Stimulated activated CD8-positive, alpha-beta memory T cell treated with anti-CD3 and anti-CD28 coated beads, Interleukin-4, amount 100 ng/mL, for 4 hours (primary cell): ENCODE results near the gene ROMO1.
A peak's percentile ranks its signal among the peaks of the same experiment; 100 is the strongest.

Experiments
- DNase-seq, 2 donors: peaks; one replicate each; pipeline ENCODE4 v3.0.0-alpha.2; 2020; ENCODE audit warnings: low read depth in 2 of 2, low spot score in 1 of 2

ROMO1 gene

GRCh38 chr20:35699127-35699956, at the start of gene ROMO1, which contains the start of gene NFS1:
ROMO1 (plus strand) TSS chr20:35699405; CDS start chr20:35699633, 228 bp downstream.
NFS1 (minus strand) TSS chr20:35699352; CDS start chr20:35699288, 64 bp downstream.
- DNase-seq = peak; percentile 63 to 64

GRCh38 chr20:35650632-35651031, 48.6 kb upstream of the ROMO1 start:
- no peak for DNase-seq

- DNase-seq = no peak
These were observed 47.2 kb upstream of the ROMO1 start for GRCh38 chr20:35651958-35652357.

GRCh38 chr20:35652641-35653429, 46.4 kb upstream of the ROMO1 start:
- DNase-seq = no peak

GRCh38 chr20:35653430-35653734, 45.8 kb upstream of the ROMO1 start:
- DNase-seq = no peak

GRCh38 chr20:35653893-35654292, 45.3 kb upstream of the ROMO1 start:
- DNase-seq = no peak

- DNase-seq = no peak
These were observed 44.8 kb upstream of the ROMO1 start for GRCh38 chr20:35654415-35654814.

- no peak for DNase-seq
These were observed 41.9 kb upstream of the ROMO1 start for GRCh38 chr20:35657271-35657670.

GRCh38 chr20:35660122-35660937, 38.9 kb upstream of the ROMO1 start:
- no peak for DNase-seq

- no peak for DNase-seq
These were observed 38.2 kb upstream of the ROMO1 start for GRCh38 chr20:35661053-35661452.

- DNase-seq = no peak
These were observed 37.3 kb upstream of the ROMO1 start for GRCh38 chr20:35661908-35662307.

GRCh38 chr20:35662551-35662950, 36.7 kb upstream of the ROMO1 start:
- no peak for DNase-seq

- peak; percentile 29 to 36 for DNase-seq
These were observed 35.4 kb upstream of the ROMO1 start for GRCh38 chr20:35663516-35664465.

- peak; percentile 81 to 86 for DNase-seq
These were observed 34.6 kb upstream of the ROMO1 start, which contains the start of the genes CPNE1 and RBM12 for GRCh38 chr20:35664466-35665206. CPNE1 (minus strand) TSS chr20:35664900; CDS start chr20:35632923, 31,977 bp downstream. RBM12 (minus strand) TSS chr20:35664900; CDS start chr20:35655322, 9,578 bp downstream.

- no peak for DNase-seq
These were observed 33.3 kb upstream of the ROMO1 start for GRCh38 chr20:35665949-35666288.

GRCh38 chr20:35669221-35669620, 30.0 kb upstream of the ROMO1 start:
- no peak for DNase-seq

- DNase-seq = no peak
These were observed 29.5 kb upstream of the ROMO1 start for GRCh38 chr20:35669681-35670080.

GRCh38 chr20:35673884-35674283, 25.3 kb upstream of the ROMO1 start:
- DNase-seq = no peak

GRCh38 chr20:35674921-35675320, 24.3 kb upstream of the ROMO1 start:
- DNase-seq = no peak
